Skin epidermis (tissue), 12 donors: Measurements from ENCODE around the gene TSC2.

Source experiments
- H3K27ac ChIP-seq, 21 experiments: fragments of 200-600 bp; sonication (generic) in 11 of 21; one replicate each; pipeline ENCODE4 v1.5.0; 2020; ENCODE audit warnings: mild to moderate bottlenecking in 3 of 21, inconsistent platforms in 2 of 21, moderate library complexity in 2 of 21
- H3K4me3 ChIP-seq, 7 experiments: fragments of 200-600 bp; sonication (generic) in 2 of 7; one replicate each; pipeline ENCODE4 v1.5.0; 2020; ENCODE audit warnings: inconsistent platforms in 2 of 7, mild to moderate bottlenecking in 2 of 7, moderate library complexity in 1 of 7

Gene TSC2

DNA sequence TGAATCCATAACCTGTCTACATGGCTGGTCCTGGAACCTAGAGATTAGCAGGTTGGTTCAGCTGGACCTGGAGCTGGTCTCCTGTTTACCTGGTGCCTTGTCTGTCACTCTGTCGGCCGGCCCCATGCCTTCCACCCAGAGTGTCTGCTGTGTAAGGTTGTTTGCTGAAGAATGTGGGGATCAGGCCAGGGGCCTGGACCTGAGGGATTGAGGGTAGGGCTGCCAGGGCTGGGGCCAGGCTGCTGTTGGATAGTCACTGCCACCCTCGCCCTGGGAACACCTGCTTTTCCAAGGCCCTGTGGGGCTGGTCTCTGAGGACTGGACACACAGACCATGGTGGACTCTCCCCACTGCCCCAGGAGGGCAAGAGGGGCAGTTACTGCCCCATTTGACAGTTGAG, 19.6 kb upstream of the TSC2 start:
- peak overlapping the region in 5 of 7 experiments; percentile 52 to 69 (median 58) for H3K4me3 ChIP-seq
- H3K27ac ChIP-seq, result peak overlapping the region in 2 of 21 experiments; percentile 17 to 35

DNA sequence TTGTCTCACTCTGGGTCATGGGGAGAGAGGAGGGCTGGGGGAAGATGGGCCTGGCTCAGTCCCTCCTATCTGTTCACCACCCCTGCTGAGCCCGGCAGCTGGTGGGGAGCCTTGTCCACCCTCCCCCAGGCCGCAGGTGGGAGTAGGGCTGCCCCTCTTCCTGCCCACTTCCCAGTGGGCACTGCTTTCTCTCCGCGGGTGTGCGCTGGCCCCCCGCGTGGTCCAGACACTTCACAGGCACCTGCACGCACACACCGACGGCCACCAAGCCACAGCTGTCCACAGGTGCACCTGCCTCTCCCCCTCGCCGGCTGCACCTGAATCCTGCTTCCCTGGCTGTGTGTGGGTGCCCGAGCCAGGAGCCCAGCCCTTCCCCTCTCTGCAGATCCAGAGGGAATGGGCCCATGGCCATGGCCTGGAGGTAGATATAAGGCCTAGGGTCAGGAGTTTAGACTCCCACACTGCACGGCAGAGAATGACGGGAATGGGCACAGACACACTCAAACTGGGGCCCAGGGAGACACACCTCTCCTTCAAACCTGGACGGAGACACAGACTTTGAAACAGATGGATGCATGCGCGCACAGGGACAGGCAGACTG, 19.1 kb upstream of the TSC2 start:
- Histone ChIP-seq H3K27ac (no peak overlapping the region), H3K4me3 (peak overlapping the region in 1 of 7 experiments; percentile 69)

DNA sequence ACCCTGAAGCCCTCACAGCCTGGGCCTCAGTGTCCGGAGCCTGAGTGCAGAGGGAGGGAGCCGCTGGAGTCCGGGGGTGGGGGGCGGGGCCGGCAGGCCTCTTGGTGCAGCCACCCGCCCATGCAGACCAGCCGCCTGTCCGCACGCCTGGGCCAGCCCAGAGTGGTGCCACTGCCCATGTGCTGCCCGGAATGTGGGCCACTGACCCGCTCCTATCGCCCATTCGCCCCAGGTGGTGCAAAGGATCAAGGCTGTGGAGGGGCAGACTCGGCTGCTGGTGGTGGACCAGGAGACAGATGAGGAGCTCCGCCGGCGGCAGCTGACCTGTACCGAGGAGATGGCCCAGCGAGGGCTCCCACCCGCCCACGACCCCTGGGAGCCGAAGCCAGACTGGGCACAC, 18.4 kb upstream of the TSC2 start:
- Histone ChIP-seq H3K27ac (no peak overlapping the region), H3K4me3 (no peak overlapping the region)

DNA sequence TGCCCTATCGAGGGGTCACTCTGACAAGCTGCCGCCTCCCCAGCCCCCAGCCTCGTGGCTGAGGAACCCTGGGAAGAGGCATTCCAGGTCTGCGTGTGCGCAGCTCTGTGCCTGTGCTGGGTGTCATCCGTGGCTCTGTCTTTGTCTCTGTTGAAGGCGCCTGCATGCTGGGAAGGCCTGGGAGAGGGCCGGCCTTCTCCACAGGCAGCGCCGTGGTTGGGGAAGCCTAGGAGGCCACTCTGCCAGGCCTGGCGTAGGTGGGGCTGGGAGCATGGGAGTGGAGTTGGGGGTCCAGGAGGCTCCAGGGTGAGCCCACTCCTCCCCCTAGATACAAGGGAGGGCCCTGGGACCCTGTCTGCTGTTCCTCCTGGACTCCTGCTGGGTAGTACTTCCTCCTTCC, 17.7 kb upstream of the TSC2 start:
- Histone ChIP-seq H3K4me3 (no peak overlapping the region), H3K27ac (peak overlapping the region in 4 of 21 experiments; percentile 8 to 45 (median 17))

DNA sequence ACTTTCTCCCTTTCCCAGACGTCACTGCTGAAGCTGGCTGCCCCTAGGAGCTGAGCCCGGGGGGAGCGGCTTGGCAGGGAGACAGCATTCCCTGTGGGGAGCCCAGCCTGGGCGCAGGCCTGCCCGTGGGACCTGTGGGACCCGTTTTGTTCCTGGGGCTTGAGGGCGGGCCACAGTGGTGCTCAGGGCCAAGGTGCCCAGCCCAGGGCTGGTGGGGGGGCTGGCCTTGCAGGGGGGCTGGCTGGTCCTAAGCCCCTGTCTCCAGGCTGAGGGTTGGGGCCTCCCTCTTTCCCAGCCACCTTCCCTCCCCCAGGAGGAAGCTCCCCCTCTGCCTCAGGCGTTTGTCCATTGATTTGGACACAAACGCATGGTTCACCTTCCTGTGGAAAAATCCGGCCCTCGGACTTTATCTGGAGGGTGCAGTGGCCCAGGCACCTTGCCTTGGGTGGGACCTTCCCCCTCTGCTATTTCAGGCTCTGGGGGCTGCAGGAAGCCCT, 16.7 kb upstream of the TSC2 start:
- no peak overlapping the region for H3K4me3 ChIP-seq
- peak overlapping the region in 8 of 21 experiments; percentile 19 to 85 (median 40) for H3K27ac ChIP-seq

DNA sequence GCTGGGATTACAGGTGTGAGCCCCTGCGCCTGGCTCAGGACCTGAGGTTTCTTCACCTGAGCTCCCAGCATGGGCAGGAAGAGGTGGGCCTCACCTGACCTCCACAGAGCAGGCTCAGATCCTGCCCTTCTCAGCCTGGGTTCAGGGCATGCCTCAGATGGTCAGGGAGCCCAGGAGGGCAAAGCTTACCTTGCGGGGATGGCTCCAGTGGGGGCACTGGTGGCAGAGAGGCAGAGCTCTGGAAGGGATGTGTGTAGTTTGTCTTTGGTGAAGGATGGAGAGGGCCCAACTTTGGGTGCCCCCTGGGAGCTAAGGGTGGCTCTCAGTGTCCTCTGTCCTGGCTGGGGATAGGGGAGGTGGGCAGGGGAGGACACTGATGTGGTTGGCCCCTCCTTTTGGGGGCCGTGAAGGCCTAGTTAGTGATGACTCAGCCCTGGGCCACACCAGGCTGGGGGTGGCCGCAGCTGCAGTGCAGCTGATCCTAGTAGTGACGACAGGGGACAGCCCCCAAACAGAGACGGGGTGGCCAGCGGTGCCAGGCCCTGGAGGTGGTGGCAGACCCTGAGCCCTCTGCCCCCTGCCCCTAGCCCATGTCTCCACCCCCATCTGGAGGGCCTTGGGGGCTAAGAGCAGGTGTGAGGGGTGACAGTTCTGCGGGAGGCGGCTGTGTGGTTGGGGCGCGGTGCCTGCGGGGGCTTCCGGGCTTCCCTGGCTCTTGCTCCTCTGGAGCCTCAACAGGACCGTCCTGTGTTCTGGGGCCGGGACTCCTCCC, 15.3 kb upstream of the TSC2 start:
- Histone ChIP-seq H3K27ac (peak overlapping the region in 20 of 21 experiments; percentile 47 to 86 (median 76)), H3K4me3 (peak overlapping the region in 2 of 7 experiments; percentile 23 to 28)

DNA sequence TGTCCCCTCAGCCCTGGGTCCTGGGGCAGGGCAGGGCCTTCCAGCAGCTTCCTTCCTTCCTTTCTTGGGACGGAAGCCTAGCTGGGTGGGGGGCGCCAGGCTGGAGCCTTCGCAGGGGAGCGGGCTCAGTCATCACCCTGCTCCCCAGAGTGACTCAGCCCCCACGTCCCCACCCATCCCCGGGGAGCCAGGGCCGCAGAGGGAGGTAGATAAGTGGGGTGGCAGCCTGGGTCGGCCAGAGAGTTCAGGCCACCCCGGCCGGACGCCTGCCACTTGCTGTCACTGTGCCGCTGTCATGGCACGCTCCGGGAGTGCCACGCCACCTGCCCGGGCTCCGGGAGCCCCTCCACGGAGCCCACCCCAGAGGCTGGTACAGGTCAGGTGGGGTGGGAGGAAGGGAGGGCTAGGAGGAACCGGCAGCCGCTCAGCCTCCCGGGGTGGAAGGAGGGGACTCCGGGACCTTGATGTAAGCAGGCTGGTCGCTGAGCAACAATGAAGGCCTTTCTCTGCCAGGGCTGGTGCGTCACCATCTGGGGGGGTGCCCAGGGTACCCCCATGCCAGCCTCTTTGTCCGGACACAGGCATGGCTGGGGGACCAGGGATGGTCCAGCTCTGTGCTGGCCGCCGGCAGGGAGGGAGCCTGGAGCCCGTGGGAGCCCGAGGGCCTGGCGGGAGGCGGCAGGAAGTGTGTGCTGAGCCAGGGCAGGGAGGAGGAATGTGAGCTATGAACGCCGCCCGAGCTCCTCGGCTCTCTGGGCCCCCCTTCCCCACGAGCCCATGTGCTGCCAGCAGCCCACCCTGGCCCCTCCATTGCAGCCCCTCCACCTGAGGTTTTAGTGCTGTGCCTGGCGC, 14.5 kb upstream of the TSC2 start:
- H3K4me3 ChIP-seq, result peak overlapping the region; percentile 2 to 28 (median 14)
- peak overlapping the region in 20 of 21 experiments; percentile 47 to 86 (median 76) for H3K27ac ChIP-seq

DNA sequence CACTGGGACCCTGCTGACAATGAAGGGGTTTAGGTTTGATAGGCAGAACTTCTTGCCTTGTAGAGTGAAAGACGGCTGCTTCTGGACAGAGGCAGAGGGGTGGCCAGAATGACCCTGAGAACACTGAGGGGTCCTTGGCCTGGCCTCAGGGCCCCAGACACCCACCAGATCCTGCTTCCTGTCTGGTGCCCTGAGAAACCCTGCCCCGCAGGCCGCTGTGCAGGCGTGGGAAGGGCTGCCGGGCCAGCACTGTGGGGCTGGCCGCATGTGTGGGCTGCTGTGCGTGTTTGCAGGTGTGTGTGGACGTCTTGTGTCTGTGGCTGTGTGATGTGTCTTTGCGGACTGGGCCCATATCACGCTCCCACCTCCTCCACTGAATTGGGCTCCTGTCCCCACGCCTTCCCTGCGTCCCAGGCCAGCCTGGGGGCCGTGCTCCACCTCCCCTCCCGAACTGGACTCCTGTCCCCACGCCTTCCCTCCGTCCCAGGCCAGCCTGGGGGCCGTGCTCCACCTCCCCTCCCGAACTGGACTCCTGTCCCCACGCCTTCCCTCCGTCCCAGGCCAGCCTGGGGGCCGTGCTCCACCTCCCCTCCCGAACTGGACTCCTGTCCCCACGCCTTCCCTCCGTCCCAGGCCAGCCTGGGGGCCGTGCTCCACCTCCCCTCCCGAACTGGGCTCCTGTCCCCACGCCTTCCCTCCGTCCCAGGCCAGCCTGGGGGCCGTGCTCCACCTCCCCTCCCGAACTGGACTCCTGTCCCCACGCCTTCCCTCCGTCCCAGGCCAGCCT, 13.7 kb upstream of the TSC2 start:
- peak overlapping the region in 6 of 7 experiments; percentile 2 to 28 (median 18) for H3K4me3 ChIP-seq
- peak overlapping the region in 20 of 21 experiments; percentile 47 to 91 (median 76) for H3K27ac ChIP-seq

DNA sequence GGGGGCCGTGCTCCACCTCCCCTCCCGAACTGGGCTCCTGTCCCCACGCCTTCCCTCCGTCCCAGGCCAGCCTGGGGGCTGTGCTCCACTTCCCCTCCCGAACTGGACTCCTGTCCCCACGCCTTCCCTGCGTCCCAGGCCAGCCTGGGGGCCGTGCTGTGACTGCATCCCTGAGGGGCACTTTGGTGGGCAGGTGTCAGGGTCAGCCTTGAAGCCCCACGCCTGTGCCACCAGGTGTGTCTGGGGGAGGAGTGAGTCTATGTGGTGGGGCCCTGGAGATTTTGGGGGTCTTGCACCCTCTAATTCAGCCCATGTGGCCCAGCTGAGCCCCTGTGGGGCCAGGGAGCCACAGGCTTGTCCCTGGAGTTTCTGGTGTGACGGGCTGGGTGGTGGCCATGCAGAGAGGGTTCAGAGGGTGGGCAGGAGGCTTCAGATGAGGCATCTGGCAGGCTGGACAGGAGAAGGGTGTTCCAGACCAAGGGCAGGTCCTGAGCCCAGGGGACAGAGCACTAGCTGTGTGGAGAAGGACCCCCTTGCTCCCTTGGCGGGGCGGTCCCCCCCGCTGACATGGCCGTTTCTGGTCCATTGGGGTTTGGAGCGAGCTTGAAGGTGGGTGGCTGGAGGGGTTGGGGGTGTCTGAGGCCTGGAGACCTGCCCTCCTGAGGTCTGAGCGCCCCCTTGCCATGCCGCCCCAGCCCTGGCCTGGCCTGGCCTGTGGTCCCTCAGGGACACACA, 12.9 kb upstream of the TSC2 start:
- no peak overlapping the region for H3K4me3 ChIP-seq
- H3K27ac ChIP-seq, result peak overlapping the region in 20 of 21 experiments; percentile 37 to 91 (median 66)

DNA sequence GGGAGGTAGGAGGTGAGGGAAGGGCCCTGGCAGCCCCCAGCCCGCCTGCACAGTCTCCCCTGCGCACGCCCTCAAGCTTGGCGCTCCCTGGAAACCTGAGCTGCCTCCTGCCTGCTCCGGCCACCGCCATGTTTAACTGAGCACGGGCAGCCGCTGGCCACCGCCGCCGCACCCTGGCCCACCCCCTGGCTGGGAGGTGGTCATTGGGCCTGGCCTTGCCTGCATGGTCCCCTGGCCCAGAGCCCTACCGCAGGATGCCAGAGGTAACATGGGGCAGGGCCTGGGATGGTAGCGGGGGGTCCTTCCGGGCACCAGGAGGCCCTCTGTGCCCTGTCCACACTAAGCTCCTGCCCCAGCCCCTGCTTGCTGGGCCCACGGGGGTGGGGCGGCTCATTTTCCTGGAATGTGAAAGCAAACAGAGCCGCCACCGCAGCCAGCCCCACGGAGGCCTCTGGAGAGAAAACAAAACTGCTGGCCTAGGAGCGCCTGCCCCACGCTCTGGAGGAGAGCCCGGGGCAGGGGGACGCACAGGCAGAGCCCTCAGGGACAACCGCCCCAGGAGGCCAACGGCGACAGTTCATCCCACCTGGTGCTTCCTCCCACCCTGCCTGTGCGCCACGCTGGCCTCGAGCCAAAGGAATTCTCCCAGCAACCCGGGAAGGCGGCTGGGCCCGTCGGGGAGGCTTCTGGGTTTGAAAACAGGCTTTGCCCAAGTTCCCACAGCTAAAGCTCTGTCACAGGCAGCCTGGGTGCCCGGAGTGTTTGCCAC, 12.2 kb upstream of the TSC2 start:
- H3K4me3 ChIP-seq, result peak overlapping the region in 1 of 7 experiments; percentile 6
- H3K27ac ChIP-seq, result peak overlapping the region in 20 of 21 experiments; percentile 37 to 91 (median 68)

DNA sequence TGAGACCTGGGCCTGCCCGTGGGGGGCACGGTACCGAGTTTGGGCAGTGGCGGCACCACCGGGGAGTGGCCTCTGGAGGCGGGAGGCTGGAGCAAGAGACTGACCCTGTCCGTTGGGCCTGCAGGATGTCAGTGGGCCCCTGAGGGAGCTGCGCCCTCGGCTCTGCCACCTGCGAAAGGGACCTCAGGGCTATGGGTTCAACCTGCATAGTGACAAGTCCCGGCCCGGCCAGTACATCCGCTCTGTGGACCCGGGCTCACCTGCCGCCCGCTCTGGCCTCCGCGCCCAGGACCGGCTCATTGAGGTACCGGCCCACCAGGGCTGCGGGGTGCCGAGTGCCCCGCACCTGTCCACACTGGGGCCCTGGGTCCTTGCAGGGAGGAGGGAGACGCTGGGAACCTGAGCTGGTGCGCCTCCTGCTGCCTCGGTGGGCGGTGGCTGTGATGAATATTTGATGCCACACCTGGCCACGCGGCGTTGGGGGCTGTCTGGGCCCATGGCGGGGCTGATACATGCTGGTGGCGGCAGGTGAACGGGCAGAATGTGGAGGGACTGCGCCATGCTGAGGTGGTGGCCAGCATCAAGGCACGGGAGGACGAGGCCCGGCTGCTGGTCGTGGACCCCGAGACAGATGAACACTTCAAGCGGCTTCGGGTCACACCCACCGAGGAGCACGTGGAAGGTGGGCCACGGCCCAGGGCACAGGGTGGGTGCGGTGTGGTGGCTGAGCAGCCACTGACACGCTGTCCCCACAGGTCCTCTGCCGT, 11.4 kb upstream of the TSC2 start:
- peak overlapping the region in 1 of 7 experiments; percentile 6 for H3K4me3 ChIP-seq
- H3K27ac ChIP-seq, result peak overlapping the region in 20 of 21 experiments; percentile 37 to 91 (median 68)

DNA sequence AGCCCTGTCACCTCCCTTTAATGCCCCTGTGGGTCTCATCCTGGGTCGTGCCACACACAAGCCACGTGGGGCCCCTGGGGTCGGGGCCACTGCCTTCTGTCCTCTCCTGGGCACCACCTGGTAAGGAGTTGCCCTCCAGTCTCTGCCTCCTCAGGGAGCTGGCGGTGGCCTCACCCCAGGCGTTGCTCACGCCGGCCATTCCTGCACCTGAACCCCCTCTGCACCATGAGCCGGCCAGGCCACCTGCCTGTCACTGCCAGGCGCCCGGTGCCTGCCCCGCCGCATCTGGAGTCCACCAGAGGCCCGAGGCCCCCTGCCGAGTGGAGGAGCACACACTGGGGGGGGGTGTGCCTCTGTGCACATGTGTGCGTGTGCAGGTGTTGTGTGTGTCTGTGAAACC, 10.7 kb upstream of the TSC2 start:
- H3K4me3 ChIP-seq, result no peak overlapping the region

DNA sequence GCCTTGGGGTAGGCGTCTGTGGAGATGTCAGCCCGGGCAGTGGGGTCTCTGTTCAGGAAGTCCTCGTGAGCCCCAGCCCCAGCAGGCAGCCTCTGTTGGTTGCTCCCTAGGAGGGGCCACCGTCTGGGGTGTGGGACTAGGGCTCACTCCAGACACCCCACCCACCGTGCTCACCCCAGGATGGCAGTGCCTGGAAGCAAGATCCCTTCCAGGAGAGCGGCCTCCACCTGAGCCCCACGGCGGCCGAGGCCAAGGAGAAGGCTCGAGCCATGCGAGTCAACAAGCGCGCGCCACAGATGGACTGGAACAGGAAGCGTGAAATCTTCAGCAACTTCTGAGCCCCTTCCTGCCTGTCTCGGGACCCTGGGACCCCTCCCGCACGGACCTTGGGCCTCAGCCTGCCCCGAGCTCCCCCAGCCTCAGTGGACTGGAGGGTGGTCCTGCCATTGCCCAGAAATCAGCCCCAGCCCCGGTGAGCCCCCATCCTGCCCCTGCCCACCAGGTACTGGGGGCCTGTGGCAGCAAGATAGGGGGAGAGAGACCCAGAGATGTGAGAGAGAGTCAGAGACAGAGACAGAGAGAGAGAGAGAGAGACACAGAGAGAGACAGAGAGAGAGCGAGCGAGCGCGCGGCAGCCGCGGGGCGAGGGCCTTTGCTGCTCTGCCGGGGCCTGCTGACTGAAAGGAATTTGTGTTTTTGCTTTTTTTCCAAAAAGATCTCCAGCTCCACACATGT, 10.0 kb upstream of the TSC2 start:
- no peak overlapping the region for H3K4me3 ChIP-seq

More for the DNA sequence above, 10.7 kb upstream of the TSC2 start:
- H3K27ac ChIP-seq, result peak overlapping the region in 6 of 21 experiments; percentile 11 to 91 (median 64)

DNA sequence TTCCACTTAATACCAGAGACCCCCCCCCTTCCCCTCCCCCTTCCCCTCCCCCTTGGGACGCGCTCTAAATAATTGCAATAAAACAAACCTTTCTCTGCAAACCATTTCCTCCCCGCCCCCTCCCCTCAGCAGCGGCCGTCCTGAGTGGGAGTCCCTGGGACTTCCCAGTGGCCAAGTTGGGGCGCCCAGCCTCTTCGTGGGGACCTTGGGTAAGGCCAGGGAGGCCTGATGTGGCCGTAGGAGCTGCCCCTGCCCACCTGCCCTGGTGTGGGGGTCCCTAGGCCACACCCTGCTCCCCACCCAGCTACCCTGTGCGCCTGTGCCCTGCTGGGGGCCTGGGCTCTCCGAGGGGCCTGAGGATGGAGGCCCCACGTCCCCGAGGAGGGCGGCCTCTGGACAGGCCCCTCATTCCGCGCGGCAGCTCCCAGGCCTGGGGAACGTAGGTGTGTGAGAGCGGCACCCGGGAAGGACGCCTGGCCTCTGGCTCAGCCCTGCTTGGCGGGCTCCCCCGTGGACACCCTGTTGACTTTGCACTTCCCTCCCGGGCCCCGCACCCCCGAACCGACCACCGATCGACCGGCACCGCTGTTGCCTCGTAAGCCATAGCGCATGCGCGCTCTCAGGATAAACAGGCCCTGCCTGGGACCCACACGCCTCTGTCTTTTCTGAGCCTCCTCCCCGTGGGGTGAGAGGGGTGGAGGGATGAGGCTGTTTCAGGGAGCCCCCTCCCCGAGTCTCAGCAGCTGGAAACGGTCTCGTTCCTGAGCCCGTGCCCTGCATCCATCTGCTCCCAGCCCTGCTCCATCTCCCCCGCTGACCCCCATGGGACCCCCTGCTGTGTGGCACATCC, 9.2 kb upstream of the TSC2 start:
- Histone ChIP-seq H3K4me3 (no peak overlapping the region), H3K27ac (peak overlapping the region in 18 of 21 experiments; percentile 0 to 83 (median 58))

More for the DNA sequence above, 10.0 kb upstream of the TSC2 start:
- peak overlapping the region in 17 of 21 experiments; percentile 22 to 83 (median 62) for H3K27ac ChIP-seq
